ENCODE results near the gene CLTRN. TPM values are rescaled to one million over a fixed set of nuclear protein-coding genes. Genes with fewer than 3 reads are reported as not detected.

Gene CLTRN
- total and polyA plus RNA-seq, 5 experiments from 2014 or later: 0.68 to 1.1 (median 0.83) TPM

GRCh38 chrX:15600745-15601144, 63.9 kb downstream of the CLTRN start, which contains the start of gene ACE2:
ACE2 (minus strand) TSS chrX:15600960; CDS start chrX:15600911, 49 bp downstream.
- H3K27me3 Mint-ChIP-seq: peaks cover 2 to 35% (median 7%) of the 10 kb centered on the region in 5 donors
- peaks cover 0 to 9% (median 0%) of the 10 kb centered on the region in 3 donors for H3K36me3 Mint-ChIP-seq
- peaks cover 0 to 2% (median 0%) of the 10 kb centered on the region in 9 donors for H3K9me3 Mint-ChIP-seq
- no peak for DNase-seq
- no peak within 1 kb of the TSS for H3K27ac Mint-ChIP-seq
- POLR2A ChIA-PET: no interaction called here
- no peaks in the 10 kb centered on the region for H3K4me1 Mint-ChIP-seq
- no peak within 1 kb of the TSS for H3K4me3 Mint-ChIP-seq
- no peak for ATAC-seq

GRCh38 chrX:15600049-15600448, 64.6 kb downstream of the CLTRN start:
- Mint-ChIP-seq H3K36me3 (peaks cover 0 to 9% (median 0%) of the 10 kb centered on the region in 3 donors), H3K9me3 (peaks cover 0 to 2% (median 0%) of the 10 kb centered on the region in 9 donors), H3K27me3 (peaks cover under 1 to 29% (median 4%) of the 10 kb centered on the region in 5 donors), H3K27ac (no peak overlapping the region), H3K4me1 (no peaks in the 10 kb centered on the region), H3K4me3 (no peak overlapping the region)
- no peak for DNase-seq
- ATAC-seq: no peak
- POLR2A ChIA-PET: no interaction called here

DNA sequence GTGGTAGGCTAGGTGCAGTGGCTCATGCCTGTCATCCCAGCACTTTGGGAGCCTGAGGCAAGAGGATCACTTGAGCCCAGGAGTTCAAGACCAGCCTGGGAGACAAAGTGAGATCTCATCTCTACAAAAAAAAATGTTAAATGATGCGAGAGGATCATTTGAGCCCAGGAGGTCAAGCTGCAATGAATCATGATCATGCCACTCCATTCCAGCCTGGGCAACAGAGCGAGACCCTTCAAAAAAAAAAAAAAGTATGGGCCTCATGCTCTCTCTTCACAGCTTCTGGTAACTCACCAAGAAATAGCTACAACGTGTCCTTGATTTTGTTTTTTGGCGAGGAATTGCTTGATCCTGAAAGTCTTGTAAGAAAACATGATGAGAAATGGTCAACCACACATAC, 65.1 kb downstream of the CLTRN start:
- ATAC-seq (no peak), DNase-seq (no peak)
- Mint-ChIP-seq H3K27me3 (peaks cover 0 to 23% (median 4%) of the 10 kb centered on the region in 5 donors), H3K4me3 (no peak overlapping the region), H3K9me3 (peaks cover 0 to 2% (median 0%) of the 10 kb centered on the region in 9 donors), H3K4me1 (no peaks in the 10 kb centered on the region), H3K27ac (no peak overlapping the region), H3K36me3 (peaks cover 0 to 9% (median 0%) of the 10 kb centered on the region in 3 donors)
- POLR2A ChIA-PET: no interaction called here

DNA sequence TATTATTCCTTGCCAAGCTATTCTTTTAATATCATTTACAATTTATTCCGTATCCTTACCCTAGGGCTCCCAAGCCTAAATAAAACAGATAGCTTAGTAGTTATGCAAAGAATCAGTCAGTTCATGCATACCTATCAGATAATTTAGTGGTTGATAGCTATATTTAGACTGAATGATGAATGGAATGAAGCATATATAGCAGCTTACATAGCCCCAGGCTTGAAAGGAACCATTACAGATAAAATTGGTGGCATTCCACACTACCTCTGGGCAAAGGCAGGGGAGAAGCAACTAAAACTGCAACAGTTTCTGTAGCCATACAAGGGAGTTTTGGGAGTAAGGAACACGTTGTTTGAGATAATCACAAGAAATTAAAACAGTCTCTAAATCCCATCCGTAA, 66.6 kb downstream of the CLTRN start:
- ATAC-seq (no peak), DNase-seq (no peak)
- no peaks in the 10 kb centered on the region for H3K4me1 Mint-ChIP-seq
- H3K4me3 Mint-ChIP-seq: no peak overlapping the region
- H3K9me3 Mint-ChIP-seq: peaks cover 0 to 2% (median 0%) of the 10 kb centered on the region in 9 donors
- H3K27me3 Mint-ChIP-seq: peaks cover 0 to 25% (median 2%) of the 10 kb centered on the region in 5 donors
- POLR2A ChIA-PET: no interaction called here
- no peak overlapping the region for H3K27ac Mint-ChIP-seq
- peaks cover 0 to 9% (median 0%) of the 10 kb centered on the region in 3 donors for H3K36me3 Mint-ChIP-seq

DNA sequence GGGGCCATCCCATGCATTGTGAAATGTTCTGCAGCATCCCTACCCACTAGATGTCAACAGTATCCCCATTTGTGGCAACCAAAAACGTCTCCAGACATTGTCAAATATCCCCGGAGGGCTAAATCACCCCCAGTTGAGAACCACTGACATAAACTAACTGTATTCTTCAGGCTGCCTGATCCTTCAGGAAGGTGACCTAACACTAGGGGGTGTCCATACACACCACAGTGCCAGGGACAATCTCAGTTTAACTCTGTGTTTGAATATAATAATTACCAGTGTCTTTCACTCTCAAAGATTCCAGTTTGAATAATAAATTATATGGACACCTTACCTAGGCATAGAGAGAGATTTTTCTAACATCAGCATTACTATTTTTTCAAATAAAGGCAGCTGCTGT, 70.2 kb downstream of the CLTRN start:
- DNase-seq: no peak
- H3K27ac Mint-ChIP-seq: no peak overlapping the region

DNA sequence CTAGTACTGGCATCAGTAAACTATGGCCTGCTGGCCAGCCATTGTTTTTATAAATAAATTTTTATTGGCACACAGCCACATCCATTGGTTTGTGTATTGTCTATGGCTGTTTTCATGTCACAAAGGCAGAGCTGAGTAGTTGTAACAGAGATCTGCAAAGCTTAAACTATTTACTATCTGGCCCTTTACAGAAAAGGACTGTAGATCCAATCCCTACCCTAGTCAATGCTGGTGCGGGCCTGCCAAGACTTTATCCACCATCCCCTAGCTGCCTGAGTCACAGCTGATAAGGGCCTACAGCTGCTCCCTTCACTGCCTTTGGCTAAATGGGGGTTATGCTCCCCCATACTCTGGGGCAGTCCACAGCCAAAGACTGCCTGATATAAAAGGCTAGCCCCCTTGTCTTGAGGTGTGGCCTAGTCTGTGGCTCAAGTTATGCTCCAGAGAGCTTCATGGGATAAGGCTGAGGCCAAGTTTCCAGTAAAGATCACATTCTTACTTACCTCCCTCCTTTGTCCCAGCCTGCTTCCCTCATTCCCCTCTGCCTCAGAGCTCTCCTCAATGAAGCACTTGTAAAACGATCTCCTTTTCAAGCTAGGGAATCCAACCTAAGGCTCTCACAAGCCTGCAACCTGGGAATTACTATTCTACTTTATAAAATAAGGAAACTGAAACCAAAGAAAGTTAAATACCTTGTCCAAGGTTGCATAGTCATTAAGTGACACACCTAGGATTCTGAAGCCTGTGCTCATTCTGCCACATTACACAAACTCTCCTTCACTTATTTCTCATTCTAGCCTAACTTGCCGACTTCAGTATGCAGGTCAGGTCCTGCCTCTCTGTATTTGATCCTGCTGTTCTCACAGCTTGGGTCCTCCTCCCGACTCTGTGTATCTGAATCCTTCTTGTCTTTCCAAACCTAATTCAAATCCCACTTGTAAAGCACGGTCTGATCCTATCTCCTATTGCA, 84.5 kb downstream of the CLTRN start:
- H3K27ac Mint-ChIP-seq: no peak overlapping the region
- peaks cover 0 to 2% (median 2%) of the 10 kb centered on the region in 5 donors for H3K27me3 Mint-ChIP-seq
- DNase-seq (no peak), ATAC-seq (no peak)
- no peak overlapping the region for H3K4me3 Mint-ChIP-seq
- peaks cover 0 to 2% (median 0%) of the 10 kb centered on the region in 9 donors for H3K9me3 Mint-ChIP-seq
- H3K36me3 Mint-ChIP-seq: no peaks in the 10 kb centered on the region
- H3K4me1 Mint-ChIP-seq: peaks cover 0 to 3% (median 0%) of the 10 kb centered on the region in 4 donors
- POLR2A ChIA-PET: no interaction called here

More for the DNA sequence above, 70.2 kb downstream of the CLTRN start:
- POLR2A ChIA-PET: no interaction called here
- Mint-ChIP-seq H3K9me3 (no peaks in the 10 kb centered on the region), H3K27me3 (peaks cover 0 to 18% (median 4%) of the 10 kb centered on the region in 5 donors), H3K36me3 (no peaks in the 10 kb centered on the region), H3K4me3 (no peak overlapping the region), H3K4me1 (no peaks in the 10 kb centered on the region)
- no peak for ATAC-seq

Other genes starting within 250 kb of the CLTRN start
- under 1 TPM; 0.36 to 0.78 TPM for gene PIR, start 171.5 kb downstream of the CLTRN start, total RNA-seq
- gene PIR, start 171.5 kb downstream of the CLTRN start, polyA plus RNA-seq: not detected
- not detected for gene BMX, start 164.0 kb downstream of the CLTRN start, total RNA-seq
- not detected for gene BMX, start 164.0 kb downstream of the CLTRN start, polyA plus RNA-seq
- not detected for gene ACE2, start 63.8 kb downstream of the CLTRN start, total RNA-seq
- not detected for gene ACE2, start 63.8 kb downstream of the CLTRN start, polyA plus RNA-seq
- gene CA5B, start 73.5 kb upstream of the CLTRN start, total RNA-seq: 10 to 100 TPM; 37.3 to 41.2 TPM
- gene CA5B, start 73.5 kb upstream of the CLTRN start, polyA plus RNA-seq: 10 to 100 TPM; 44.2 to 69.4 (median 62.1) TPM
- gene ZRSR2, start 125.7 kb upstream of the CLTRN start, total RNA-seq: 10 to 100 TPM; 22.4 to 24.9 TPM
- gene ZRSR2, start 125.7 kb upstream of the CLTRN start, polyA plus RNA-seq: 10 to 100 TPM; 15.1 to 44.8 (median 27.7) TPM
- 10 to 100 TPM; 17.5 to 20.9 TPM for gene AP1S2, start 190.0 kb upstream of the CLTRN start, total RNA-seq
- gene AP1S2, start 190.0 kb upstream of the CLTRN start, polyA plus RNA-seq: 10 to 100 TPM; 31.2 to 47.8 (median 35.3) TPM

Measured in naive thymus-derived CD8-positive, alpha-beta T cell (primary cell).